GM23248 (cell line): ENCODE results near the gene ANKS1B.

Experiments used
- EZH2 ChIP-seq: fragments of 200-600 bp; sonication (generic); IDR thresholded peaks from 2 replicates; pipeline ENCODE4 v1.6.1; 2018; ENCODE audit warnings: antibody characterized with exemption, mild to moderate bottlenecking; ENCODE audit not compliant: insufficient read depth, poor library complexity, severe bottlenecking
- EZH2phosphoT487 ChIP-seq: fragments of 200-600 bp; sonication (generic); IDR thresholded peaks from 2 replicates; pipeline ENCODE4 v1.6.1; 2018; ENCODE audit warnings: antibody characterized with exemption, moderate library complexity, mild to moderate bottlenecking, low read depth; ENCODE audit not compliant: insufficient read depth

DNA sequence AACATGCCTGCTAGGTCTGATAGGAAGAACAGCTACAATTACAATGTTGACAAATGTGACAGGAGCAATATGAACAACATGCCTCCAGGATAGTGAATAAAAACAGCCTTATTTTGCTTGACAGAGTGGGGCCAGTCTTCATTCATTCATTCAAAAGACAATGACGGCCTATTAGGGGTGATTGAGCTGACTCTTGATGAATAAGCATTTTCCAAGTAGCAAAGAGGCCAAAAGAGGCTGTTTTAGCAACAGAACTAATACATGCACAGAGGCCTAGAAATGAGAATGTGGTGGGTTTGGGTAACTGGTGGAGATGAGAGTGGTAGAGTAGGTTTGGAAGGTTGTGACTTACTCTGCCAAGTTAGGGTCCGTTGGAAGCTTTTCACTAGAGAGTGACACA is 1201.3 kb downstream of the ANKS1B start:
- TF ChIP-seq EZH2 (no peak), EZH2phosphoT487 (no peak)
